ENCODE data around the gene SETDB2. TPM values are rescaled to one million over a fixed set of nuclear protein-coding genes. Genes with fewer than 3 reads are reported as not detected.
A peak's percentile ranks its signal among the peaks of the same experiment; 100 is the strongest.

The SETDB2 gene
- total RNA-seq, 6 experiments from 2014 or later = 4.4 to 7.4 (median 6.5) TPM

- H3K4me3 Mint-ChIP-seq = peak overlapping the region; percentile 39
- H3K27me3 Mint-ChIP-seq (ENCODE audit: insufficient read depth) = no peaks in the 10 kb centered on the region
- no peak for DNase-seq
- TF ChIP-seq CTCF (IDR thresholded peaks at IDR 0.05) = no peak
- H3K9me3 Mint-ChIP-seq = no peaks in the 10 kb centered on the region
- H3K4me1 Mint-ChIP-seq (ENCODE audit: low read depth) = peaks cover 55% of the 10 kb centered on the region
- peak overlapping the region; percentile 51 for H3K27ac Mint-ChIP-seq
- peaks cover 9% of the 10 kb centered on the region; the same call in 1 of the 2 replicates for H3K36me3 Mint-ChIP-seq (ENCODE audit: low read depth)
Measured at GRCh38 chr13:49455007-49455398, 10.9 kb downstream of the SETDB2 start.

- H3K9me3 Mint-ChIP-seq = no peaks in the 10 kb centered on the region
Measured at GRCh38 chr13:49456156-49456555, 12.1 kb downstream of the SETDB2 start.

DNA sequence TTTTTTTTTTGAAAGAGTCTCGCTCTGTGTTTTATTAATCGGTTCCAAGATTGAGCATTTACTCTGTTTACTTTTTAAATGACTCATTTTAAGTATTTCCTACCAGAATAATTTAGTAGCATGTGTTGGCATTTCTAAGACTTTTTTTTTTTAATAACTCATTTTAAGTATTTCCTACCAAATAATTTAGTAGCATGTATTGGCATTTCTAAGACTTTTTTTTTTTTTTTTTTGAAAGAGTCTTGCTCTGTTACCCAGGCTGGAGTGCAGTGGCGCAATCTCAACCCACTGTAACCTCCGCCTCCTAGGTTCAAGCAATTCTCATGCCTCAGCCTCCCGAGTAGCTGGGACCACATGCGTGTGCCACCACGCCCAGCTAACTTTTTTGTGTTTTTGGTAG lies 13.1 kb downstream of the SETDB2 start:
- Mint-ChIP-seq H3K27me3 (ENCODE audit: insufficient read depth) (no peaks in the 10 kb centered on the region), H3K4me1 (ENCODE audit: low read depth) (peaks cover 51% of the 10 kb centered on the region), H3K27ac (no peak overlapping the region; the same call in 1 of the 2 replicates), H3K4me3 (no peak overlapping the region), H3K36me3 (ENCODE audit: low read depth) (peaks cover 23% of the 10 kb centered on the region), H3K9me3 (peaks cover 3% of the 10 kb centered on the region; the same call in 1 of the 2 replicates)
- no peak for DNase-seq
- no peak for TF ChIP-seq CTCF (IDR thresholded peaks at IDR 0.05)

More at GRCh38 chr13:49456156-49456555, 12.1 kb downstream of the SETDB2 start:
- H3K4me3 Mint-ChIP-seq = no peak overlapping the region
- DNase-seq = no peak
- peaks cover 12% of the 10 kb centered on the region; the same call in 1 of the 2 replicates for H3K36me3 Mint-ChIP-seq (ENCODE audit: low read depth)
- H3K27ac Mint-ChIP-seq = peak overlapping the region; percentile 18; the same call in 1 of the 2 replicates
- no peak for TF ChIP-seq CTCF (IDR thresholded peaks at IDR 0.05)
- H3K4me1 Mint-ChIP-seq (ENCODE audit: low read depth) = peaks cover 51% of the 10 kb centered on the region
- no peaks in the 10 kb centered on the region for H3K27me3 Mint-ChIP-seq (ENCODE audit: insufficient read depth)

DNA sequence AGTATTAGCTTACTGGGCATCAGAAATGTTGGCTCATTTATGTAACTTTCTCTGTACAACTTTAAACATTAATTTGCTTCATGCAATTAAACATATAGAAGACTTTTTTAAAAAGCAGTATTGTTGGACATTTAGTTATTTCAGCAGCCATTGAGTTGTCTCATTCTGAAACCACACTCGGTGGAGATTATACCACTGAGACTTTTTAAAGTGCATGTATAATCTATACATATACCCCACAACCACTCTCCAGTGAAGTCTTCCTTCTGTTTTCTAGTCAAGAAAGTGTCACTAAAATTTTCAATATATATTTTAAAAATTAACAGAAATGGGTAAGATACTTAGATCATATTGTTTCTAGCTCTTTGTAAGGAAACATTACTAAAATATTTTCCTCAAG lies 15.5 kb downstream of the SETDB2 start:
- H3K4me1 Mint-ChIP-seq (ENCODE audit: low read depth) = peaks cover 32% of the 10 kb centered on the region
- no peaks in the 10 kb centered on the region for H3K27me3 Mint-ChIP-seq (ENCODE audit: insufficient read depth)
- H3K9me3 Mint-ChIP-seq = peaks cover 16% of the 10 kb centered on the region
- H3K36me3 Mint-ChIP-seq (ENCODE audit: low read depth) = peaks cover 46% of the 10 kb centered on the region
- H3K27ac Mint-ChIP-seq = no peak overlapping the region
- no peak overlapping the region for H3K4me3 Mint-ChIP-seq
- no peak for TF ChIP-seq CTCF (IDR thresholded peaks at IDR 0.05)
- no peak for DNase-seq

GRCh38 chr13:49464085-49464484 lies 20.0 kb downstream of the SETDB2 start:
- peaks cover 16% of the 10 kb centered on the region for H3K9me3 Mint-ChIP-seq
- H3K36me3 Mint-ChIP-seq (ENCODE audit: low read depth) = peaks cover 40% of the 10 kb centered on the region
- H3K4me1 Mint-ChIP-seq (ENCODE audit: low read depth) = no peaks in the 10 kb centered on the region
- no peak overlapping the region for H3K27ac Mint-ChIP-seq
- DNase-seq = no peak
- no peaks in the 10 kb centered on the region for H3K27me3 Mint-ChIP-seq (ENCODE audit: insufficient read depth)
- TF ChIP-seq CTCF (IDR thresholded peaks at IDR 0.05) = no peak
- no peak overlapping the region for H3K4me3 Mint-ChIP-seq

Measured in HFFc6 (cell line).